Activated naive CD8-positive, alpha-beta T cell treated with anti-CD3 and anti-CD28 coated beads, Interleukin-2, amount 10 ng/mL, durations not matched to agents 7 days and 5 days (primary cell): Measurements from ENCODE around the gene HEPHL1. TPM values are rescaled to one million over a fixed set of nuclear protein-coding genes. Genes with fewer than 3 reads are reported as not detected.
"Not testable (repeated sequence)": the region's sequence is repeated elsewhere in the genome, so short reads cannot be mapped to it uniquely, and the experiment has no call there.

Experiments
- ATAC-seq: fragments of 150-1000 bp; cut with Tn5 transposase; one replicate; pipeline ENCODE4 v1.10.0; 2021; ENCODE audit warnings: low read depth, moderate library complexity
- POLR2A ChIA-PET: fragments of 350-600 bp; sonication (Branson Sonifier 250); formaldehyde crosslinking; loops from one replicate; lab custom pipeline; 2021; ENCODE audit warnings: antibody characterized with exemption; lab: Charles Lee
- DNase-seq: peaks from one replicate; pipeline ENCODE4 v3.0.0; 2021
- H3K27ac Mint-ChIP-seq: one replicate; pipeline ENCODE4 v1.8.0; 2022; ENCODE audit warnings: mild to moderate bottlenecking, mixed read lengths
- H3K27me3 Mint-ChIP-seq: one replicate; pipeline ENCODE4 v1.8.0; 2022; ENCODE audit warnings: mild to moderate bottlenecking, moderate library complexity, mixed read lengths
- H3K36me3 Mint-ChIP-seq: one replicate; pipeline ENCODE4 v1.8.0; 2021; ENCODE audit warnings: mild to moderate bottlenecking, mixed read lengths
- H3K4me1 Mint-ChIP-seq: one replicate; pipeline ENCODE4 v1.8.0; 2021; ENCODE audit warnings: mixed read lengths
- H3K4me3 Mint-ChIP-seq: one replicate; pipeline ENCODE4 v1.8.0; 2022; ENCODE audit warnings: mild to moderate bottlenecking, moderate library complexity, mixed read lengths
- H3K9me3 Mint-ChIP-seq: one replicate; pipeline ENCODE4 v1.8.0; 2021; ENCODE audit warnings: mixed read lengths
- total RNA-seq, 2 experiments: library from RNA; stranded (reverse); gene quantifications; one replicate each; pipeline ENCODE4 v1.2.3, GENCODE V29; 2021

The HEPHL1 gene
- total RNA-seq, 2 experiments from 2014 or later, result not detected

DNA sequence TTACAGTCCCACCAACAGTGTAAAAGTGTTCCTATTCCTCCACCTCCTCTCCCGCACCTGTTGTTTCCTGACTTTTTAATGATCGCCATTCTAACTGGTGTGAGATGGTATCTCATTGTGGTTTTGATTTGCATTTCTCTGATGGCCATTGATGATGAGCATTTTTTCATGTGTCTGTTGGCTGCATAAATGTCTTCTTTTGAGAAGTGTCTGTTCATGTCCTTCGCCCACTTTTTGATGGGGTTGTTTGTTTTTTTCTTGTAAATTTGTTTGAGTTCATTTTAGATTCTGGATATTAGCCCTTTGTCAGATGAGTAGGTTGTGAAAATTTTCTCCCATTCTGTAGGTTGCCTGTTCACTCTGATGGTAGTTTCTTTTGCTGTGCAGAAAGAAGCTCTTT is 136.2 kb downstream of the HEPHL1 start:
- H3K4me3 Mint-ChIP-seq, DNase-seq, H3K27me3 Mint-ChIP-seq, H3K4me1 Mint-ChIP-seq, H3K27ac Mint-ChIP-seq, POLR2A ChIA-PET, H3K9me3 Mint-ChIP-seq, ATAC-seq: not testable (repeated sequence)
- H3K36me3 Mint-ChIP-seq, result peaks cover 38% of the 10 kb centered on the region

Other genes starting within 250 kb of the HEPHL1 start
- gene MED17, start 237.1 kb upstream of the HEPHL1 start, total RNA-seq, result 10 to 100 TPM; 43.0 to 44.8 TPM
- gene VSTM5, start 170.7 kb upstream of the HEPHL1 start, total RNA-seq, result not detected
- 1 to 10 TPM; 9.4 to 9.8 TPM for gene PANX1, start 107.5 kb downstream of the HEPHL1 start, total RNA-seq